Right atrium auricular region (tissue), 2 donors: ENCODE data around the gene ATXN2L. TPM values are rescaled to one million over a fixed set of nuclear protein-coding genes. Genes with fewer than 3 reads are reported as not detected.

Experiments used
- DNase-seq: peaks from one replicate; pipeline ENCODE4 v3.0.0-alpha.2; 2019; ENCODE audit warnings: low spot score
- H3K27ac ChIP-seq, 2 donors: fragments of 200-600 bp; sonication (generic); 1 replicate in 1 of 2; 2 replicates in 1 of 2; pipeline ENCODE4 v1.5.1; 2016 to 2019
- H3K27me3 ChIP-seq, 2 donors: fragments of 200-600 bp; sonication (generic); one replicate each; pipeline versions ENCODE4 v1.5.1 to v1.6.0; 2017 to 2019
- H3K36me3 ChIP-seq: fragments of 200-600 bp; sonication (generic); one replicate; pipeline ENCODE4 v1.5.1; 2016
- H3K4me1 ChIP-seq, 2 donors: fragments of 200-600 bp; sonication (generic); one replicate each; pipeline versions ENCODE4 v1.5.1 to v1.6.0; 2017 to 2019
- H3K4me3 ChIP-seq, 2 donors: fragments of 200-600 bp; sonication (generic); 1 replicate in 1 of 2; 2 replicates in 1 of 2; pipeline ENCODE4 v1.5.1; 2017 to 2019; ENCODE audit warnings: mild to moderate bottlenecking in 1 of 2, moderate library complexity in 1 of 2
- H3K9me3 ChIP-seq, 2 donors: fragments of 200-600 bp; sonication (generic); one replicate each; pipeline ENCODE4 v1.5.1; 2019
- total RNA-seq, 2 donors: library from RNA; depleted of rRNA; stranded (reverse); fragments of >200 nt; gene quantifications; one replicate each; pipeline ENCODE4 v1.1.0, GENCODE V29; 2016
- TF ChIP-seq, protein P1 (sequence below), 2 donors: fragments of 200-600 bp; sonication (generic); IDR thresholded peaks; one replicate each; pipeline ENCODE4 v1.5.1; 2019; ENCODE audit warnings: antibody characterized with exemption in 2 of 2

ATXN2L gene
- total RNA-seq, 2 donors from 2014 or later: 26.0 to 55.1 TPM

DNA sequence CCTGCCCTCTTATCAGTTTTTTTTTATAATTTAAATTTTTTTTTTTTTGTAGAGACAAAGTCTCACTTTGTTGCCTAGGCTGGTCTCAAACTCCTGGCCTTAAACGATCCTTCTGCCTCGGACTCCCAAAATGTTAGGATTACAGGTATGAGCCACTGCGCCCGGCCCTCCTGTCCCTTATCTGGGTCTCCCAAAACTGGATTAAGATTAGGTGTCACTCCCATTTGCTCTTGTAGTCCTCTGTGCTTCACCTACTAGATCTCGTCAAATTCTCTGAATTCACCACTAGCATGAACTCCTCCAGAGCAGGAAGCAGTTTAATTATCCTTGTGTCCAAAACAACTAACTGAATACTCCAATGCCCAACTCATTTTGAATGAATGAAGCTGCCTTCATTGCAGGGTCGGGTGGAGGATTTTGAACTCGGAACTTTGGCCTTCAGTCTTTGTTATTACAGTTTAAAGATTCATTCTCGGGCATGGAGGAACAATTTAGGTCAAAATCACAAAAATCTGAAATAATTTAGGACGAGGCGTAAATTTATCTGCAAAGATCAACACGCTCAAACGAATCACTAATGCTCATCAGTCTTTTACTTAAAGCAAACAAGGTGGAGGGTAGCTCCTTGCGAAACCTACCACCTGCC, 802 bp upstream of the ATXN2L start:
- peaks cover 17% of the 10 kb centered on the region for H3K36me3 ChIP-seq
- H3K4me3 ChIP-seq: peak overlapping the region; percentile 92 to 99
- H3K9me3 ChIP-seq: no peaks in the 10 kb centered on the region
- peaks cover 0 to 28% of the 10 kb centered on the region in 2 donors for H3K4me1 ChIP-seq
- no peaks in the 10 kb centered on the region for H3K27me3 ChIP-seq
- TF ChIP-seq, protein P1, sequence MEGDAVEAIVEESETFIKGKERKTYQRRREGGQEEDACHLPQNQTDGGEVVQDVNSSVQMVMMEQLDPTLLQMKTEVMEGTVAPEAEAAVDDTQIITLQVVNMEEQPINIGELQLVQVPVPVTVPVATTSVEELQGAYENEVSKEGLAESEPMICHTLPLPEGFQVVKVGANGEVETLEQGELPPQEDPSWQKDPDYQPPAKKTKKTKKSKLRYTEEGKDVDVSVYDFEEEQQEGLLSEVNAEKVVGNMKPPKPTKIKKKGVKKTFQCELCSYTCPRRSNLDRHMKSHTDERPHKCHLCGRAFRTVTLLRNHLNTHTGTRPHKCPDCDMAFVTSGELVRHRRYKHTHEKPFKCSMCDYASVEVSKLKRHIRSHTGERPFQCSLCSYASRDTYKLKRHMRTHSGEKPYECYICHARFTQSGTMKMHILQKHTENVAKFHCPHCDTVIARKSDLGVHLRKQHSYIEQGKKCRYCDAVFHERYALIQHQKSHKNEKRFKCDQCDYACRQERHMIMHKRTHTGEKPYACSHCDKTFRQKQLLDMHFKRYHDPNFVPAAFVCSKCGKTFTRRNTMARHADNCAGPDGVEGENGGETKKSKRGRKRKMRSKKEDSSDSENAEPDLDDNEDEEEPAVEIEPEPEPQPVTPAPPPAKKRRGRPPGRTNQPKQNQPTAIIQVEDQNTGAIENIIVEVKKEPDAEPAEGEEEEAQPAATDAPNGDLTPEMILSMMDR (IDR thresholded peaks at IDR 0.05): no peak
- H3K27ac ChIP-seq: peak overlapping the region; percentile 99
- DNase-seq: no peak

DNA sequence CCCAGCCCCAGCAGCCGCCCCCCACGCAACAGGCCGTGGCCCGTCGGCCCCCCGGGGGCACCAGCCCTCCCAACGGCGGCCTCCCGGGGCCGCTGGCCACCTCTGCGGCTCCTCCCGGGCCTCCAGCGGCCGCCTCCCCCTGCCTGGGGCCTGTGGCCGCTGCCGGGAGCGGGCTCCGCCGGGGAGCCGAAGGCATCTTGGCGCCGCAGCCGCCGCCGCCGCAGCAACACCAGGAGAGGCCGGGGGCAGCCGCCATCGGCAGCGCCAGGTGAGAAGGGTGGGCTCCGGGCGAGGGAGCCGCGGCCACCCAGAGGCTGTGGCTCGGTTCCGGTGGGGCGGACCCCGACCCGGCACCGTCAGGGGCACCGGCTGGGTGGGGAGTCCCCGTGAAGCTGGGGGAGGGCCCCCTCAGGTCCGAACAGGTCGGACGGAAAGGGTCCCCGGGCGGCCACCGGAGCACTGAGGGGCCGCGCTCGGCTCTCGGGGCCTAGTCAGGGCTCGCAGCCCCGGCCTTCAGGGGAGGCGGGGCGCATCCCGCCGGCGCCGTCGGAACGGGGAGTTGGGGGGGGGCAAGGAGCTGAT, 583 bp downstream of the ATXN2L start:
- H3K4me3 ChIP-seq: peak overlapping the region; percentile 92 to 99
- TF ChIP-seq, protein P1 (IDR thresholded peaks at IDR 0.05): no peak
- DNase-seq: no peak
- H3K9me3 ChIP-seq: no peaks in the 10 kb centered on the region
- no peaks in the 10 kb centered on the region for H3K27me3 ChIP-seq
- H3K27ac ChIP-seq: peak overlapping the region; percentile 99
- H3K36me3 ChIP-seq: peaks cover 31% of the 10 kb centered on the region
- H3K4me1 ChIP-seq: peaks cover 0 to 28% of the 10 kb centered on the region in 2 donors

DNA sequence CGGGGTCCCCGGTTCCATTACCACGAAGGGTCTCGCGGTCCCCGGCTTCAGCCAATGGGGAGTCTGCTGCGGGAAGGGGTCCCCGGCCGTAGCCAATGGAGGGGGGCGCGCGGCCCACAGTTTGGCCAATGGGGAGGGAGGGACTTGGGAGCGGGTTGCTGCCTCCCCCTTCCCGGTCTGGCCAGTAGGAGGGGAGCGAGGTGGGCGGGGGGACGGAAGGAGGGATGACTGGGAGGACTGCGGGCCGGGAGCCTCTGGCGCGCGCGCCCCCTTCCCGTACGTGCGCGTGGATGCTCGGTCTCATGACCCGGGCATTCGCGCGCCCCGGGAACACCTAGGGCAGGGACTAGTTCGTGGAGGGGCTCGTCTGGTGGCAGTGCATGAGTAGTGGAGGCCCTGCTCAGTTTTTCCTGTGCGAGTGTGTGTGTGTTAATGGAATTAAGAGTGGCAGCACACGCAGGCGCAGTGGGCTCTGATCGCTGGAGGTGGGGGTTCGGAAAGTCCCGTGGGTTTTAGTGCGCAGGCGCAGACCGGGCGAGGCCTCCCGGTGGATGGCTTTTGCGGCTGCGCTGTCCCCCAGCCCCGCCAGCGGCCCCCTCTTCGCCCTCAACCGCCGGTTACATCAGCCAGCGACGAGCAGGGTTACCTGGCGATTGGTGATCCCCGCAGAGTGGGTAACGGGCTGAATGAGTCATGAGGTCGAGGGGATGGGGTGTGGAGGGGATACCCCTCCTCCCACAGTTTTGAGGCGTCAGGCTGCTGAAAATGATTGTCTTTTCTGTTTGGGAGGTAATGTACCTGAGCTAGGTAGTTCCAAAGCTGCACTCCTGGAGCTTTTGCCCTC, 1.3 kb downstream of the ATXN2L start:
- TF ChIP-seq, protein P1 (IDR thresholded peaks at IDR 0.05): peak in 1 of 2 donors; percentile 49
- DNase-seq: peak; percentile 96
- Histone ChIP-seq H3K27me3 (no peaks in the 10 kb centered on the region), H3K4me3 (peak overlapping the region; percentile 92 to 99), H3K27ac (peak overlapping the region; percentile 99), H3K36me3 (peaks cover 38% of the 10 kb centered on the region), H3K9me3 (no peaks in the 10 kb centered on the region), H3K4me1 (peaks cover 0 to 28% of the 10 kb centered on the region in 2 donors)

DNA sequence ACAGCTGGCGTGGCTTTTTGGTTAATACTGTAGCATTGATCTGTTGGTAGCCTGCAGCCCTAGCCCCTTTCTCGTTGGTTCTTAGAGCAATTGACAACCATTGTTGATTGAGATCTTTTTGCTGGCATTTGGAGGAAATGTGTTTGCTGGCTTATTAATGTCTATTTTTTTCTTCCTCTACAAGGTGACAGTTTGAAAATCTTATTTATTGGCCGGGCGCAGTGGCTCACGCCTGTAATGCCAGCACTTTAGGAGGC, 1.8 kb downstream of the ATXN2L start:
- Histone ChIP-seq H3K27me3 (no peaks in the 10 kb centered on the region), H3K27ac (peak overlapping the region; percentile 99), H3K36me3 (peaks cover 44% of the 10 kb centered on the region), H3K4me3 (peak overlapping the region; percentile 92 to 99), H3K9me3 (no peaks in the 10 kb centered on the region), H3K4me1 (peaks cover 0 to 28% of the 10 kb centered on the region in 2 donors)
- TF ChIP-seq, protein P1 (IDR thresholded peaks at IDR 0.05): no peak
- no peak for DNase-seq

DNA sequence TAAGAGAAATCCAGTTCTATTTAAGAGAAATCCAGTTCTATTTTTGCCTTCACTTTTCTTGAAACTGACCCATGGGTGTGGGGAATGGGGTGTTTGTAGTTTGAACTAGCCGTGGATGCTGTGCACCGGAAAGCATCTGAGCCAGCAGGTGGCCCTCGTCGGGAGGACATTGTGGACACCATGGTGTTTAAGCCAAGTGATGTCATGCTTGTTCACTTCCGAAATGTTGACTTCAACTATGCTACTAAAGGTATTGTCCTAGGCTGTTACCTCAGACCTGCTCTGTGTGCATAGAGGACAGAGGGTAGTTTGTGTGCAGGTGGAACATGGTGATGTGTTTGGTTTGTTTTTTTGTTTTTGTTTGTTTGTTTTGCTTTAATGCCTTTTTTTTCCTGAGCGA, 3.3 kb downstream of the ATXN2L start:
- no peak for DNase-seq
- H3K4me3 ChIP-seq: no peak overlapping the region
- H3K27me3 ChIP-seq: no peaks in the 10 kb centered on the region
- H3K36me3 ChIP-seq: peaks cover 59% of the 10 kb centered on the region
- no peak overlapping the region for H3K27ac ChIP-seq
- peaks cover 0 to 28% of the 10 kb centered on the region in 2 donors for H3K4me1 ChIP-seq
- no peaks in the 10 kb centered on the region for H3K9me3 ChIP-seq
- TF ChIP-seq, protein P1 (IDR thresholded peaks at IDR 0.05): no peak
